ENCODE data around the gene SLC22A9.

Gene SLC22A9

DNA sequence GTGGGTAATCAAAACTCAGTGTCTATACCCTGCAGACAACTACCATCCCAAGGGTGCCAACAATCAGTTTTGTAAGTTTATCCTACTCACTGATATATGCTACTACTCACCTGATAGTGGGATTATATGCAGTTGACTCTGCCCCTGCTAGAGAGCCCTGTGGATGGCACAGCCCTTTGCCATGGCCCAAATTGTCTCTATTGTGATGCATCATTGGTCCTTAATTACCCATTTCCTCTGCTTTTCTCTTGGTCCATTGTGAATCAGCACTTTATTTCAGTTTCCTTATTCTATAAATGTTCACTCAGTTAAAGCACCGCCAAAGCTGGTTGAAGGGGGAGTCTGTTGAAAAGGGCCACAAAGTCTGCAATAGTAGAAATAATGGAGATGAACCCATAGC, 79.1 kb downstream of the SLC22A9 start:
- H3K27me3 ChIP-seq (ENCODE audit: insufficient read depth, poor library complexity, severe bottlenecking) = no peaks in the 10 kb centered on the region
- TF ChIP-seq GABPA (IDR thresholded peaks at IDR 0.05; ENCODE audit: low read depth) (no peak), POLR2AphosphoS5 (IDR thresholded peaks at IDR 0.05; ENCODE audit: low read depth) (no peak), SPI1 (IDR thresholded peaks at IDR 0.05; ENCODE audit: borderline replicate concordance, low read depth) (no peak), REST (IDR thresholded peaks at IDR 0.05; ENCODE audit: insufficient replicate concordance, low read depth) (no peak)
- TF ChIP-seq, protein P1, sequence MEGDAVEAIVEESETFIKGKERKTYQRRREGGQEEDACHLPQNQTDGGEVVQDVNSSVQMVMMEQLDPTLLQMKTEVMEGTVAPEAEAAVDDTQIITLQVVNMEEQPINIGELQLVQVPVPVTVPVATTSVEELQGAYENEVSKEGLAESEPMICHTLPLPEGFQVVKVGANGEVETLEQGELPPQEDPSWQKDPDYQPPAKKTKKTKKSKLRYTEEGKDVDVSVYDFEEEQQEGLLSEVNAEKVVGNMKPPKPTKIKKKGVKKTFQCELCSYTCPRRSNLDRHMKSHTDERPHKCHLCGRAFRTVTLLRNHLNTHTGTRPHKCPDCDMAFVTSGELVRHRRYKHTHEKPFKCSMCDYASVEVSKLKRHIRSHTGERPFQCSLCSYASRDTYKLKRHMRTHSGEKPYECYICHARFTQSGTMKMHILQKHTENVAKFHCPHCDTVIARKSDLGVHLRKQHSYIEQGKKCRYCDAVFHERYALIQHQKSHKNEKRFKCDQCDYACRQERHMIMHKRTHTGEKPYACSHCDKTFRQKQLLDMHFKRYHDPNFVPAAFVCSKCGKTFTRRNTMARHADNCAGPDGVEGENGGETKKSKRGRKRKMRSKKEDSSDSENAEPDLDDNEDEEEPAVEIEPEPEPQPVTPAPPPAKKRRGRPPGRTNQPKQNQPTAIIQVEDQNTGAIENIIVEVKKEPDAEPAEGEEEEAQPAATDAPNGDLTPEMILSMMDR (IDR thresholded peaks at IDR 0.05; ENCODE audit: insufficient read depth, low read length) = no peak
- no peak overlapping the region for H3K27ac ChIP-seq (replicated peaks)
- DNase-seq (ENCODE audit: low read depth in 1 of 2, low spot score in 1 of 2) = no peak
- no peak overlapping the region for H3K4me3 ChIP-seq (replicated peaks; ENCODE audit: insufficient read depth, low read length)

- no peak for DNase-seq (ENCODE audit: low read depth in 1 of 2, low spot score in 1 of 2)
- no peak overlapping the region for H3K4me3 ChIP-seq (replicated peaks; ENCODE audit: insufficient read depth, low read length)
- H3K27me3 ChIP-seq (ENCODE audit: insufficient read depth, poor library complexity, severe bottlenecking) = no peaks in the 10 kb centered on the region
- H3K27ac ChIP-seq (replicated peaks) = no peak overlapping the region
- TF ChIP-seq REST (IDR thresholded peaks at IDR 0.05; ENCODE audit: insufficient replicate concordance, low read depth) = no peak
- TF ChIP-seq POLR2AphosphoS5 (IDR thresholded peaks at IDR 0.05; ENCODE audit: low read depth) = no peak
- TF ChIP-seq, protein P1 (IDR thresholded peaks at IDR 0.05; ENCODE audit: insufficient read depth, low read length) = no peak
- TF ChIP-seq GABPA (IDR thresholded peaks at IDR 0.05; ENCODE audit: low read depth) = no peak
- TF ChIP-seq SPI1 (IDR thresholded peaks at IDR 0.05; ENCODE audit: borderline replicate concordance, low read depth) = no peak
These were observed 90.0 kb downstream of the SLC22A9 start for GRCh38 chr11:63459586-63459985.
